AG04449 (cell line): ENCODE data around the gene CHST11.

Experiments used
- CTCF ChIA-PET: fragments of 350-600 bp; formaldehyde crosslinking; extraction: SDS; loops from one replicate; lab custom pipeline; 2021; ENCODE audit warnings: antibody characterized with exemption; lab: Yijun Ruan, JAX
- POLR2A ChIA-PET: fragments of 400-600, 350-600 bp; formaldehyde crosslinking; extraction: SDS; loops from one replicate; lab custom pipeline; 2020; ENCODE audit warnings: antibody characterized with exemption, inconsistent platforms; lab: Yijun Ruan, JAX
- DNase-seq: peaks from one replicate; pipeline ENCODE4 v3.0.0-alpha.2; 2010; ENCODE audit warnings: low read depth, low spot score
- H3K4me3 ChIP-seq: 2 replicates; pipeline ENCODE4 v1.5.1; 2011; ENCODE audit warnings: low read depth, mild to moderate bottlenecking, control low read depth, low read length
- TF ChIP-seq, protein P1 (sequence below): IDR thresholded peaks from one replicate; pipeline ENCODE4 v1.5.1; 2011; ENCODE audit warnings: mild to moderate bottlenecking, moderate library complexity, low read length, control low read depth, inconsistent platforms; ENCODE audit not compliant: insufficient read depth; ENCODE audit errors: missing control alignments

CHST11 gene

DNA sequence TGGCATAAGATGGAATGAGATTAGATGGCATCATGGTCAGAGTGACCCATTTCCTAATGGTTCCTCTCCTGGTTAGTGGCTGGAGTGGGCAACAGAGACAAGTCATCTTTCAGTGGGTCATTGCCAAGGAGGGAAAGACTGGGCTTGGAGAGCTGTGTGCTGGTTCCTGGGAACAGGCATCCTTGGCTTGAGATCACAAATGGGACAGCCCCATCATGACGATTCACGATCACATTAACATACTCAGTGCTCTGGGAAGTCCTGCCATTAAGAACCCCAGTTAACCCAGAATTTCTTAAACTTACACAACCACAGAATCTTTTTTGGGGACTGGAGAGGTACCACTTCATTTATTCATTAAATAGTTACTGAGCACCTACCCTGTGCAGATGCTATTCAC is 27.3 kb downstream of the CHST11 start:
- no peak overlapping the region for H3K4me3 ChIP-seq
- no peak for DNase-seq
- TF ChIP-seq, protein P1, sequence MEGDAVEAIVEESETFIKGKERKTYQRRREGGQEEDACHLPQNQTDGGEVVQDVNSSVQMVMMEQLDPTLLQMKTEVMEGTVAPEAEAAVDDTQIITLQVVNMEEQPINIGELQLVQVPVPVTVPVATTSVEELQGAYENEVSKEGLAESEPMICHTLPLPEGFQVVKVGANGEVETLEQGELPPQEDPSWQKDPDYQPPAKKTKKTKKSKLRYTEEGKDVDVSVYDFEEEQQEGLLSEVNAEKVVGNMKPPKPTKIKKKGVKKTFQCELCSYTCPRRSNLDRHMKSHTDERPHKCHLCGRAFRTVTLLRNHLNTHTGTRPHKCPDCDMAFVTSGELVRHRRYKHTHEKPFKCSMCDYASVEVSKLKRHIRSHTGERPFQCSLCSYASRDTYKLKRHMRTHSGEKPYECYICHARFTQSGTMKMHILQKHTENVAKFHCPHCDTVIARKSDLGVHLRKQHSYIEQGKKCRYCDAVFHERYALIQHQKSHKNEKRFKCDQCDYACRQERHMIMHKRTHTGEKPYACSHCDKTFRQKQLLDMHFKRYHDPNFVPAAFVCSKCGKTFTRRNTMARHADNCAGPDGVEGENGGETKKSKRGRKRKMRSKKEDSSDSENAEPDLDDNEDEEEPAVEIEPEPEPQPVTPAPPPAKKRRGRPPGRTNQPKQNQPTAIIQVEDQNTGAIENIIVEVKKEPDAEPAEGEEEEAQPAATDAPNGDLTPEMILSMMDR = no peak
- ChIA-PET CTCF (interaction anchor here (0.6 to 0.8 kb wide), 2 partner anchors 103 to 861 kb away, joined by 3 read pairs; no protein-coding TSS in a partner anchor), POLR2A (no interaction called here)

DNA sequence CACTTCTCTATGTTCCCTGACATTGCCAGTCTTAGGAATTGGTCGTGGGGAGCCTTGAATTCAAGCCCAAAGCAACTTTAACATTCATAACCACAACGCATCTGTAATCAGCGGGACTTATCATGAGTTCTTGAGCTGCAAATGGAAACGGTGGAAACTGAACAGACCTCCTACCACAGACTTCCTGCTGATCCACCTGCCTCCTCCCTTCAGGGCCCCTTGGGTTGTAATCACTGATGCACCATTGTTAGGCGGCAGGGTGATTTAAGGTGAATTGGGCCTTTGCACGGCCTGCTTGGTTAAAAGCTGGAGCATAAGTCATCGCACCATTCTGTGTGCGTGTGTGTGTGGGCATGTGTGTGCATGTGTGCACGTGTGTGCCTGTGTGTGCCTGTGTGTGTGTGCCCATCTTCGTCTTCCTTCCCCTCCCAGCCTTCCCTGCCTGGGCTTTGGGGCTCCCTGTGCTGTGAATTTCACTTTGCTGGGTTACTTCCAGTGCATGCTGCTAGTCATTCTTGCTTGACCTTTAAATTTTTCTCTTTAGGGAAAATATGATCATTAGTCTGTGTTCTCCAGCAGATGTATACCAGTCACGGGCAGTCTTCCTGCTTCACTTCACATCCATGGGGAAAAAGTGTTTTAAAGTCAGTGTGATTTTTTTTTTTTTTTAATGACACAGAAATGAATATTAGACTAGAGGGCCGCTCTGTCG is 29.1 kb downstream of the CHST11 start:
- ChIA-PET CTCF (no interaction called here), POLR2A (no interaction called here)
- H3K4me3 ChIP-seq = no peak overlapping the region
- no peak for DNase-seq
- TF ChIP-seq, protein P1 = no peak

DNA sequence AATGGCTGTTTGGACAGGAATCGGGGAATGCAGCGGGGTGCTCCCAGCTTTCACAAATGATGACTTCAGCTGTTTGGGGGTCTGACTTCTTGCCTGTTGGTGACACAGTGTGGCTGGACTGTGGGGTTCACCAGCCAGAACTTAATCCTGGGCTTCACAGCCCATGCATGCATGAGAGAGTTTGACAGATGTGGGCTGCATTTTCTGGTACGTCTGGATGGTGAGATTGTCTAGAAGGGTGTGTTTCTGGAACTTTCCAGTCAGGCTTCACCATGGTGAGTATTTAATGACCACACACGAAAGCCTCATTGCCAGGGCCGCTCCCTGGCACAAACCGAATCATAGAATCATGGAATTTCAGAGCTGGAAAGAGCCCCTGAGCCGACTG is 29.6 kb downstream of the CHST11 start:
- no peak overlapping the region for H3K4me3 ChIP-seq
- TF ChIP-seq, protein P1 = no peak
- ChIA-PET POLR2A (no interaction called here), CTCF (no interaction called here)
- DNase-seq = no peak

DNA sequence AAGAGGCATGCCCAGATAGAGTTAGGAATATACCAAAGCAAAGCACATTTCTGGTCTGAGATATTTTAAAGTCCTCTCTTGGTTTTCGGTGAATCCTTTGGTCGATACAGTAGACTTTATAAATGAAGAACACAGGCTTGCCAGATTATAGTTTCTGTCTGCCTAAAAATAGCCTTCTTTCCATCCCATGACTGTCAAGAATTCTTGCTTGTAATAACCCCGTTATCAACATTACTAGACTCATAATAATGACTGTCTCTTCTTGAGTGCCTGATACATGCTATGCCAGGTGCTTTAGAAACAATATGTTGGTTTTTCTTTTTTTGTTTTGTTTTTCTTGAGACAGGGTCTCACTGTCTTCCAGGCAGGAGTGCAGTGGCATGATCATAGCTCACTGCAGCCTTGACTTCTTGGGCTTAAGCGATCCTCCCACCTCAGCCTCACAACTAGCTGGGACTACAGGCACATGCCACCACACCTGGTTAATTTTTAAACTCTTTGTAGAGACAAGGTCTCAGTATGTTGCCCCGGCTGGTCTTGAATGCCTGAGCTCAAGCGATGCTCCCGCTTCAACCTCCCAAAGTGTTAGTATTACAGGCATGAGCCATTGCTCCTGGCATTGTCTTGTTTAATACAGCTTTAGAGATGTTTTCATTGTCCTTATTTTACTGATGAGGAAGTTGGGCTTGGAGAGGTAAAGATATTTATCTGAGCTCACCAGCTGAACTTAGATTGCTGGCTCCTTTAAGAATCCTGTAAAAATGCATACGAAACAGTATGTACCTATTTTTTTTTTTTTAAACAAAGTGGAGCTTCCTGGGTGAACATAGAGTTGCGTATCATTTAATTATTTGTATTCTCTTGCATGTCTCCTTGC is 30.4 kb downstream of the CHST11 start:
- CTCF ChIA-PET = no interaction called here
- no peak for DNase-seq
- H3K4me3 ChIP-seq = no peak overlapping the region
- TF ChIP-seq, protein P1 = no peak
- POLR2A ChIA-PET = no interaction called here

DNA sequence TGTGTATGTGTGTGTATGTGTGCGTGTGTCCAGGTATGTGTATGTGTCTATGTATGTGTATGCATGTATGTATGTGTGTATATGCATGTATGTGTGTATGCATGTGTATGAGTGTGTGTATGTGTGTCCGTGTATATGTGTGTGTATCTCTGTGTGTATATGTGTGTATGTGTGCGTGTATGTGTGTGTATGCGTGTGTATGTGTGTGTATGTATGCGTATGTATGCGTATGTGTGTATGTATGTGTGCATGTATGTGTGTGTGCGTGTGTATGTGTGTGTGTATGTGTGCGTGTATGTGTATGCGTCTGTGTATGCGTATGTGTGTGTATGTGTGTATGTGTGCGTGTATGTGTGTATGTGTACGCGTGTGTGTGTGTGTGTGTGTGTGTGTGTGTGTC is 31.6 kb downstream of the CHST11 start:
- CTCF ChIA-PET = no interaction called here
- no peak overlapping the region for H3K4me3 ChIP-seq
- TF ChIP-seq, protein P1 = no peak
- POLR2A ChIA-PET = no interaction called here
- DNase-seq = no peak

DNA sequence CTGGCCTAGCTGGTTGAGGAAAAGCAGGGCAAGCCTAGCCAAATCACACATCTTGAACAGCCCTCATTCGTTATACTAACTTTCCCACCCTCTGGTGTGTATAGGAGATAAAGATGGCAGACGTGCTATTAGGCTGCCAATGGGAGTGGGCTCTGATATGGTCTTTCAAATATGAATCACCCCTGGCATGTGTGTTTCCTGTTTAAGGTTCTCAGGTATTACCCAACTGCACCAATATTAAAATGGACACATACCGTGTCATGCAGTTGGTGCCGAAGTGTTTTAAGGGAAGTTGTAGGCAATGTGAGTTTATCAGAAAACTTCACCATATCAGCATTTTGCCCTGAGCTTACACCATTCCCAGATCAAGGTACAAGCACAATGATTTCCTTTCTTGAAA is 33.4 kb downstream of the CHST11 start:
- ChIA-PET CTCF (no interaction called here), POLR2A (no interaction called here)
- DNase-seq = no peak
- TF ChIP-seq, protein P1 = no peak
- no peak overlapping the region for H3K4me3 ChIP-seq
